GM04503 (cell line): ENCODE measurements around the gene REC114.
"Not testable (repeated sequence)": the region's sequence is repeated elsewhere in the genome, so short reads cannot be mapped to it uniquely, and the experiment has no call there.

Experiments used
- DNase-seq: peaks from one replicate; pipeline ENCODE4 v3.0.0-alpha.2; 2012; ENCODE audit warnings: low read depth

The REC114 gene

GRCh38 chr15:73577593-73577992 is 134.6 kb downstream of the REC114 start:
- DNase-seq, result not testable (repeated sequence)

GRCh38 chr15:73578026-73578425 is 135.1 kb downstream of the REC114 start:
- no peak for DNase-seq

GRCh38 chr15:73582851-73583379 is 140.0 kb downstream of the REC114 start:
- no peak for DNase-seq

- DNase-seq, result no peak
Measured at GRCh38 chr15:73583544-73583943, 140.6 kb downstream of the REC114 start.

- no peak for DNase-seq
Measured at GRCh38 chr15:73584699-73585420, 141.9 kb downstream of the REC114 start.

GRCh38 chr15:73585871-73586654 is 143.1 kb downstream of the REC114 start:
- DNase-seq, result no peak

- DNase-seq, result no peak
Measured at GRCh38 chr15:73589766-73590165, 146.8 kb downstream of the REC114 start.

- no peak for DNase-seq
Measured at GRCh38 chr15:73590263-73590662, 147.3 kb downstream of the REC114 start.

- no peak for DNase-seq
Measured at GRCh38 chr15:73593304-73594074, 150.5 kb downstream of the REC114 start.

- DNase-seq, result no peak
Measured at GRCh38 chr15:73594109-73594508, 151.1 kb downstream of the REC114 start.

- peak; percentile 42 for DNase-seq
Measured at GRCh38 chr15:73596174-73596573, 153.2 kb downstream of the REC114 start.

- DNase-seq, result no peak
Measured at GRCh38 chr15:73597036-73597638, 154.2 kb downstream of the REC114 start.

- DNase-seq, result no peak
Measured at GRCh38 chr15:73598530-73599160, 155.7 kb downstream of the REC114 start.

- DNase-seq, result no peak
Measured at GRCh38 chr15:73599934-73600333, 157.0 kb downstream of the REC114 start.

GRCh38 chr15:73600413-73601335 is 157.7 kb downstream of the REC114 start:
- no peak for DNase-seq

GRCh38 chr15:73601451-73602445 is 158.8 kb downstream of the REC114 start:
- DNase-seq, result no peak

- no peak for DNase-seq
Measured at GRCh38 chr15:73602446-73602843, 159.5 kb downstream of the REC114 start.

GRCh38 chr15:73602992-73603391 is 160.0 kb downstream of the REC114 start:
- no peak for DNase-seq

GRCh38 chr15:73604477-73604876 is 161.5 kb downstream of the REC114 start:
- DNase-seq, result no peak
